Activated T-helper 1 cell treated with anti-CD3 and anti-CD28 coated beads, Interleukin-12 subunit alpha, Interleukin-12 subunit beta, Interleukin-2, Interleukin-4 antibody, amounts not matched to agents 30 ng/mL and 10 ng/mL and 1 ng/mL, durations not matched to agents 14 hours and 24 hours and 36 hours (primary cell): ENCODE measurements around the gene NAB1. TPM values are rescaled to one million over a fixed set of nuclear protein-coding genes. Genes with fewer than 3 reads are reported as not detected.

ENCODE experiments used
- DNase-seq: peaks from one replicate; pipeline ENCODE4 v3.0.0; 2021; ENCODE audit warnings: low spot score
- H3K27ac Mint-ChIP-seq: one replicate; pipeline ENCODE4 v1.8.0; 2021; ENCODE audit warnings: mild to moderate bottlenecking, mixed read lengths
- H3K27me3 Mint-ChIP-seq: one replicate; pipeline ENCODE4 v1.8.0; 2022; ENCODE audit warnings: mild to moderate bottlenecking, moderate library complexity, mixed read lengths; ENCODE audit not compliant: insufficient read depth
- H3K36me3 Mint-ChIP-seq: one replicate; pipeline ENCODE4 v1.8.0; 2021; ENCODE audit warnings: low read depth, mixed read lengths
- H3K4me1 Mint-ChIP-seq: one replicate; pipeline ENCODE4 v1.8.0; 2021; ENCODE audit warnings: low read depth, mixed read lengths
- H3K4me3 Mint-ChIP-seq: one replicate; pipeline ENCODE4 v1.8.0; 2021; ENCODE audit warnings: mild to moderate bottlenecking, moderate library complexity, mixed read lengths
- H3K9me3 Mint-ChIP-seq: one replicate; pipeline ENCODE4 v1.8.0; 2021; ENCODE audit warnings: mixed read lengths
- intact Hi-C: fragments of 100-400 bp; cut with micrococcal nuclease; formaldehyde crosslinking; loops from one replicate; pipeline ENCODE4 v1.15.1; 2024
- total RNA-seq: library from RNA; stranded (reverse); gene quantifications from 2 replicates; pipeline ENCODE4 v1.2.3, GENCODE V29; 2022

NAB1 gene
- total RNA-seq, 1 donor from 2014 or later, result 34.1 TPM

DNA sequence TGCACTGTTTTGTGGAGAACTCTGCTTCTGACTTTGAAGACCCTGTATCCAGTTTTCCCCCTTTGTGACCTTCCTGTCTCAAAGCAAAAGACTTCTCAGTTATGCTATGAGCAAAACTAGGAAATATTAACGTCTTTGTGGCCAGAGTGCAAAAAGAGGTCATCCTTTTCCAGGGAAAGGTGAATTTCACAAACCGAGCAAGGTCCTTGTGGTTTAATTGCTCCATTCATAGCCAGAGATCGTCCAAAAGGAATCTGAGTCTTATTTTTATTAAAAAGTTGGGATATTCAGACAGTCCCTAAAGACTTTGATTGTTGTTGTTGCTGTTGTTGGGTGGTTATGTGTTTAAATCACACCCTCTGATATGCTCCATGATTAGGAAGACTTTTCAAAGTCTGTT is 77.4 kb downstream of the NAB1 start:
- Mint-ChIP-seq H3K4me3 (no peak overlapping the region), H3K36me3 (peaks cover 2% of the 10 kb centered on the region), H3K27me3 (no peaks in the 10 kb centered on the region), H3K4me1 (peaks cover 44% of the 10 kb centered on the region), H3K27ac (no peak overlapping the region), H3K9me3 (no peaks in the 10 kb centered on the region)
- intact Hi-C loops, result no loop called here
- no peak for DNase-seq

- peaks cover 2% of the 10 kb centered on the region for H3K27me3 Mint-ChIP-seq
- H3K27ac Mint-ChIP-seq, result no peak overlapping the region
- no peak for DNase-seq
- H3K4me3 Mint-ChIP-seq, result no peak overlapping the region
- no peaks in the 10 kb centered on the region for H3K9me3 Mint-ChIP-seq
- intact Hi-C loops, result no loop called here
- H3K36me3 Mint-ChIP-seq, result no peaks in the 10 kb centered on the region
- H3K4me1 Mint-ChIP-seq, result no peaks in the 10 kb centered on the region
Observed at GRCh38 chr2:190736355-190736754, 87.5 kb downstream of the NAB1 start.

GRCh38 chr2:190740449-190740848 is 91.6 kb downstream of the NAB1 start:
- Mint-ChIP-seq H3K4me1 (peaks cover 15% of the 10 kb centered on the region), H3K9me3 (no peaks in the 10 kb centered on the region), H3K36me3 (no peaks in the 10 kb centered on the region), H3K4me3 (no peak overlapping the region), H3K27ac (no peak overlapping the region), H3K27me3 (peaks cover 2% of the 10 kb centered on the region)
- intact Hi-C loops, result no loop called here
- DNase-seq, result no peak

Other genes starting within 250 kb of the NAB1 start
- 45.8 and 46.8 TPM in 2 replicates for gene MFSD6, start 240.7 kb upstream of the NAB1 start, total RNA-seq
- 11.7 and 13.6 TPM in 2 replicates for gene NEMP2, start 114.4 kb upstream of the NAB1 start, total RNA-seq
- 220 and 237 TPM in 2 replicates for gene GLS, start 231.7 kb downstream of the NAB1 start, total RNA-seq